ENCODE measurements around the gene CFHR5. TPM values are rescaled to one million over a fixed set of nuclear protein-coding genes. Genes with fewer than 3 reads are reported as not detected.
"Not testable (repeated sequence)": the region's sequence is repeated elsewhere in the genome, so short reads cannot be mapped to it uniquely, and the experiment has no call there.

Gene CFHR5
- total RNA-seq, 5 donors from 2014 or later (not counting 1 experiment from before 2014, with no cell fraction given) = not detected

DNA sequence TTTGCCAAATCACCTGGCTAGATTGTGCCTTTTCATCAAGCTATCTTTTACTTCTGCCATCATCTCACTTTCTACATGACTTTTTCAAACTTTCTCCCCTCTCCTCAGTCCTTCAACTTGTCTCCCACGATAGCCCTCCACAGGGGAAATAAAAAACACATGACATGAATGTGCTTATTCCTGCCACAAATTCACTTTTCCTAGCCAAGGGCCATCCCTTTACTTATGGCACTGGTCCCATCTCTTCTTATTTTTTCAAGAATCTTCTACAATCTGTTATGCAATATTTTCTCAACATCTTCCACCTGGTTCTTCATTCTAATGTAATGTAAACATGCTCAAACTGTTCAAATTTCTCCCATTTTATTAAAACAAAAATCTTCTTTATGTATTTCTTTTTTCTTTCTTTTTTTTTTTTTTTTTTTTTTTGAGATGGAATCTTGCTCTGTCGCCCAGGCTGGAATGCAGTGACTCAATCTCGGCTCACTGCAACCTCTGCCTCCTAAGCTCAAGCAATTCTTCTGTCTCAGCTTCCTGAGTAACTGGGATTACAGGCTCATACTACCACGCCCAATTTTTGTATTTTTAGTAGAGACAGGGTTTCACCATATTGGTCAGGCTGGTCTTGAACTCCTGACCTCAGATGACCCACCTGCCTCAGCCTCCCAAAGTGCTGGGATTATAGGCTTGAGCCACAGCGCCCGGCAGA lies 57.4 kb downstream of the CFHR5 start:
- H3K9me3 ChIP-seq; H3K27ac Mint-ChIP-seq; H3K27me3 ChIP-seq (replicated peaks in 1 of 2; ENCODE audit: control insufficient read depth in 2 of 2, extremely low read depth in 1 of 2, insufficient read depth in 2 of 2, low read length in 1 of 2); H3K4me3 Mint-ChIP-seq; H3K4me3 ChIP-seq (ENCODE audit: control insufficient read depth in 1 of 2, extremely low read depth in 1 of 2, low read length in 1 of 2); H3K4me1 ChIP-seq (ENCODE audit: control insufficient read depth in 1 of 2, extremely low read depth in 1 of 2, insufficient read depth in 2 of 2, low read length in 2 of 2); ATAC-seq (replicated peaks in 1 of 4); DNase-seq; H3K4me1 Mint-ChIP-seq; H3K36me3 Mint-ChIP-seq; H3K9me3 Mint-ChIP-seq; POLR2A ChIA-PET; H3K27ac ChIP-seq (ENCODE audit: low read length); CTCF ChIA-PET; H3K36me3 ChIP-seq (ENCODE audit: control insufficient read depth in 2 of 2, extremely low read depth in 1 of 2, insufficient read depth in 1 of 2, low read length in 1 of 2): not testable (repeated sequence)
- 84% methylated on average over 3 of the region's 6 CpGs for whole genome bisulfite sequencing (ENCODE audit: insufficient coverage)
- H3K27me3 Mint-ChIP-seq = peaks cover 5 to 13% of the 10 kb centered on the region in 2 donors

DNA sequence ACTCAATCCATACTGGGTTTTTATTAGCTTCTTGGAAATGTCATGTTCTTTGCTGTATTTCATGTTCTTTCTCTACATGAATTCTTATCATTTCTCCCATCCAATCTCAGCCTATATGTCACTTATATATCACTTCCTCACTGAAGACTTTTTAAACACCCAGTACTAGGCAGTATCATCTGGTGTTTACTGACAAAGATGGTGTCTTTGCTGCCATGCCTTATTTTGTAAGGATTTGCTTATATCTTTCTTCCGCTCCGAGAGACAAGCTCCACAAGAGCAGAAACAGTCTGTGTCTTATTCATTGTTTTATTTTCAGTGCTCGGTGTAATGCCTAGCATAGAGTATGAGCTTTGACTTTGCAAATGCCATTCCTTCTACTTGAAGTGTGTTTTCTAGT lies 59.5 kb downstream of the CFHR5 start:
- CTCF ChIA-PET = no interaction called here
- Histone ChIP-seq H3K27ac (ENCODE audit: low read length) (no peak overlapping the region), H3K4me3 (ENCODE audit: control insufficient read depth in 1 of 2, extremely low read depth in 1 of 2, low read length in 1 of 2) (no peak overlapping the region), H3K27me3 (replicated peaks in 1 of 2; ENCODE audit: control insufficient read depth in 2 of 2, extremely low read depth in 1 of 2, insufficient read depth in 2 of 2, low read length in 1 of 2) (peaks cover 0 to 2% of the 10 kb centered on the region in 2 experiments), H3K9me3 (no peaks in the 10 kb centered on the region), H3K36me3 (ENCODE audit: control insufficient read depth in 2 of 2, extremely low read depth in 1 of 2, insufficient read depth in 1 of 2, low read length in 1 of 2) (no peaks in the 10 kb centered on the region), H3K4me1 (ENCODE audit: control insufficient read depth in 1 of 2, extremely low read depth in 1 of 2, insufficient read depth in 2 of 2, low read length in 2 of 2) (no peaks in the 10 kb centered on the region)
- no peak for DNase-seq
- no CpG with 5 or more reads among the region's 3 CpGs for WGBS (ENCODE audit: insufficient coverage)
- no peak overlapping the region for H3K4me3 Mint-ChIP-seq
- peaks cover 0 to 4% (median 0%) of the 10 kb centered on the region in 3 donors for H3K4me1 Mint-ChIP-seq
- no peaks in the 10 kb centered on the region for H3K9me3 Mint-ChIP-seq
- ATAC-seq (replicated peaks in 1 of 4) = no peak
- H3K27me3 Mint-ChIP-seq = peaks cover 5 to 13% of the 10 kb centered on the region in 2 donors
- POLR2A ChIA-PET = no interaction called here
- no peaks in the 10 kb centered on the region for H3K36me3 Mint-ChIP-seq
- no peak overlapping the region for H3K27ac Mint-ChIP-seq

DNA sequence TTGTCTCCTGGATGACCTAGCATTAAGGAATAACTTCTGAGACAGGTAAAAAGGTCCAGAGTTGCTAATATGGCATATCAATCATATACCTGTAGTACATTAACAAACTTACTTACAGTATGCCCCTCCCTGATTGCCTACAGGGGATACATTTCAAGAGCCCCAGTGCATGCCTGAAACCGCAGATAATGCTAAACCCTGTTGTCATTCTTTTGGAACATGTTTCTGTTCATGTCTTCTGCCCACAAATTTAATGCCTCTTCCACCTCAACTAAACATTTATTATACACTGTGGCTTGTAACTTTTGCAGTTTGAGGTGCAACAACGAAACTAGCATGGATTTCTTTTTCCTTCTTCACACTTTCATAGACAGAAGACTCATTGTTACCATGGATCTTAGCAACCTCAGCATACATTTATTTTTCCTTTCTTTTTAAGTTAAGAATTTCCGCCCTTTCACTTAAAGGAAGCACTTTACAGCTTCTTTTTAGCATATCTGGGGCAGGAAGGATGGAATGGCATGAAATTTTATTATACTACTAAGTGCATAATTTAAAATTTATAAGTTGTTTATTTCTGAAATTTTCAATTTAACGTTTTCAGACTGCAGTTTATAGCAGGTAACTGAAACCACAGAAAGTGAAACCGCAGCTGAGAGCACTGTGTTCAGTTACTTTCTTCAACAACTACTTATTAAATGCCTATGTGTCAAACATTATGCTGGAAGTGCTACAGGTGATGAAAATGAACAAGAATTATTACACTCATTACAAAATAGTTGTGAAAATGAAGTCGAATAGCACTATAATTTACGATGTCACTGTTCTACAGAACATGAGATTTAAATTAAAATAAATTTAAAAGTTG lies 64.4 kb downstream of the CFHR5 start:
- ATAC-seq (replicated peaks in 1 of 4) = no peak
- CTCF ChIA-PET = no interaction called here

DNA sequence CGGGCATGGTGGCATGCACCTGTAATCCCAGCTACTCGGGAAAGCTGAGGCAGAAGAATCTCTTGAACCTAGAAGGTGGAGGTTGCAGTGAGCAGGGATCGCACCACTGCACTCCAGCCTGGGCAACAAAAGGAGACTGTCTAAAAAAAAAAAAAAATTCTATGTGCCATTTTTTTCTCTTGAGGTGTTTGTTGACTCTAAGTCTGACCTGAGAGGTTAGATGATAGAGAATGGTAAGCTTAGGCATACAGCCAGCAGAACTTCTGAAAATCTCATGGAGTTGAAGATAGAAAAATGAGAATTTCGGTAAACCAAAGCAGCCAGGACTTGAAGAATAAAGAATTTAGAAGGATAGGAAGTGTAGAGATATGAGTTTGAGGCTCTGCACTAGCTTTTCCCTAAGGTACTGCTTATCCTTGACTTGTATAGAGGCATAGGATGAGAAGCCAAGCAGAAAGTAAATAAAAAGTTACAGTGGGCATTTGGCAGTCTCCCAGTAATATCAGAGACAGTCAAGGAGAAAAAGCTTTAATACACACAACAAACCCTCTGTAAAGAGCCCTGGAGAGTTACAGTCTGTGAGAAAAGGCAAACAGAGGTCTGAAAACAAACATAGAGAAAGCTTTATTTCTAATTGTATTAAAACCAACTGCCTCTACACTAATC lies 65.5 kb downstream of the CFHR5 start:
- H3K4me1 ChIP-seq (ENCODE audit: control insufficient read depth in 1 of 2, extremely low read depth in 1 of 2, insufficient read depth in 2 of 2, low read length in 2 of 2) = no peaks in the 10 kb centered on the region
- POLR2A ChIA-PET = no interaction called here
- CTCF ChIA-PET = no interaction called here
- peaks cover 0 to 2% of the 10 kb centered on the region in 2 experiments for H3K27me3 ChIP-seq (replicated peaks in 1 of 2; ENCODE audit: control insufficient read depth in 2 of 2, extremely low read depth in 1 of 2, insufficient read depth in 2 of 2, low read length in 1 of 2)
- no peak for ATAC-seq (replicated peaks in 1 of 4)
- no peak for DNase-seq
- H3K27me3 Mint-ChIP-seq = peaks cover 9 to 15% of the 10 kb centered on the region in 2 donors
- H3K36me3 ChIP-seq (ENCODE audit: control insufficient read depth in 2 of 2, extremely low read depth in 1 of 2, insufficient read depth in 1 of 2, low read length in 1 of 2) = no peaks in the 10 kb centered on the region
- WGBS (ENCODE audit: insufficient coverage) = 71% methylated on average over 2 of the region's 4 CpGs
- no peaks in the 10 kb centered on the region for H3K9me3 Mint-ChIP-seq
- no peak overlapping the region for H3K27ac Mint-ChIP-seq
- H3K27ac ChIP-seq (ENCODE audit: low read length) = no peak overlapping the region
- H3K4me3 Mint-ChIP-seq = no peak overlapping the region
- H3K4me3 ChIP-seq (ENCODE audit: control insufficient read depth in 1 of 2, extremely low read depth in 1 of 2, low read length in 1 of 2) = no peak overlapping the region
- no peaks in the 10 kb centered on the region for H3K9me3 ChIP-seq
- H3K4me1 Mint-ChIP-seq = peaks cover 0 to 4% (median 0%) of the 10 kb centered on the region in 3 donors
- no peaks in the 10 kb centered on the region for H3K36me3 Mint-ChIP-seq

More for the DNA sequence above, 64.4 kb downstream of the CFHR5 start:
- H3K27me3 ChIP-seq (replicated peaks in 1 of 2; ENCODE audit: control insufficient read depth in 2 of 2, extremely low read depth in 1 of 2, insufficient read depth in 2 of 2, low read length in 1 of 2) = peaks cover 0 to 2% of the 10 kb centered on the region in 2 experiments
- 46% methylated on average over 2 of the region's 7 CpGs for WGBS (ENCODE audit: insufficient coverage)
- H3K27ac ChIP-seq (ENCODE audit: low read length) = no peak overlapping the region
- no peak overlapping the region for H3K27ac Mint-ChIP-seq
- H3K36me3 ChIP-seq (ENCODE audit: control insufficient read depth in 2 of 2, extremely low read depth in 1 of 2, insufficient read depth in 1 of 2, low read length in 1 of 2) = no peaks in the 10 kb centered on the region
- H3K4me1 ChIP-seq (ENCODE audit: control insufficient read depth in 1 of 2, extremely low read depth in 1 of 2, insufficient read depth in 2 of 2, low read length in 2 of 2) = no peaks in the 10 kb centered on the region
- H3K4me3 ChIP-seq (ENCODE audit: control insufficient read depth in 1 of 2, extremely low read depth in 1 of 2, low read length in 1 of 2) = no peak overlapping the region
- POLR2A ChIA-PET = no interaction called here
- no peaks in the 10 kb centered on the region for H3K36me3 Mint-ChIP-seq
- H3K27me3 Mint-ChIP-seq = peaks cover 9 to 10% of the 10 kb centered on the region in 2 donors
- no peak for DNase-seq
- H3K4me3 Mint-ChIP-seq = no peak overlapping the region
- H3K4me1 Mint-ChIP-seq = peaks cover 0 to 4% (median 0%) of the 10 kb centered on the region in 3 donors
- H3K9me3 ChIP-seq = no peaks in the 10 kb centered on the region
- H3K9me3 Mint-ChIP-seq = no peaks in the 10 kb centered on the region

DNA sequence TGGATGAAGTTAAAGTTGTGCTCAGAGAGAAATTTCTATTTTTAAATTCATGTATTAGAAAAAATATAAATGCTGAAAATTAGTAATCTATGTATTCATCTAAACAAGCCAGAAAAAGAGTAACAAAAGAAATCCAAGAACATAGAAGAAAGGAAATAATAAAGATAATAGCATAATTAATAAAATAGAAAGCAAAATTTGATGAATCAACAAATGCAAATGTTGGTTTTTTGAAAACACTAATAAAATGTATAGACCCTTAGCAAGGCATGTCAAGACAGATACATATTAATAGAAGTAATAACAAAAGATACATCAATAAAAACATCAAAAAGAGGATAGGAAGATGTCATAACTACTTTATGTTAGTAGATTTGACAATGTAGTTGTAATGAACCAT lies 71.7 kb downstream of the CFHR5 start:
- ChIA-PET CTCF (no interaction called here), POLR2A (no interaction called here)
- no peaks in the 10 kb centered on the region for H3K9me3 Mint-ChIP-seq
- ATAC-seq (replicated peaks in 1 of 4) = no peak
- peaks cover 0 to under 1% of the 10 kb centered on the region in 2 experiments for H3K27me3 ChIP-seq (replicated peaks in 1 of 2; ENCODE audit: control insufficient read depth in 2 of 2, extremely low read depth in 1 of 2, insufficient read depth in 2 of 2, low read length in 1 of 2)
- no peaks in the 10 kb centered on the region for H3K4me1 ChIP-seq (ENCODE audit: control insufficient read depth in 1 of 2, extremely low read depth in 1 of 2, insufficient read depth in 2 of 2, low read length in 2 of 2)
- H3K27ac Mint-ChIP-seq = no peak overlapping the region
- no peak overlapping the region for H3K4me3 ChIP-seq (ENCODE audit: control insufficient read depth in 1 of 2, extremely low read depth in 1 of 2, low read length in 1 of 2)
- H3K36me3 ChIP-seq (ENCODE audit: control insufficient read depth in 2 of 2, extremely low read depth in 1 of 2, insufficient read depth in 1 of 2, low read length in 1 of 2) = no peaks in the 10 kb centered on the region
- no peaks in the 10 kb centered on the region for H3K4me1 Mint-ChIP-seq
- DNase-seq = no peak
- no peaks in the 10 kb centered on the region for H3K9me3 ChIP-seq
- H3K27ac ChIP-seq (ENCODE audit: low read length) = no peak overlapping the region
- H3K4me3 Mint-ChIP-seq = no peak overlapping the region
- no peaks in the 10 kb centered on the region for H3K36me3 Mint-ChIP-seq
- peaks cover 5 to 15% of the 10 kb centered on the region in 2 donors for H3K27me3 Mint-ChIP-seq

All from T-cell (primary cell).